Activated CD8-positive, alpha-beta memory T cell treated with anti-CD3 and anti-CD28 coated beads, Interleukin-2, amount 50 U/mL, for 24 hours (primary cell): Measurements from ENCODE around the gene ABTB1.
"Not testable (repeated sequence)": the region's sequence is repeated elsewhere in the genome, so short reads cannot be mapped to it uniquely, and the experiment has no call there.

Source experiments
- DNase-seq: peaks from one replicate; pipeline ENCODE4 v3.0.0-alpha.2; 2020; ENCODE audit errors: extremely low read depth

The ABTB1 gene

DNA sequence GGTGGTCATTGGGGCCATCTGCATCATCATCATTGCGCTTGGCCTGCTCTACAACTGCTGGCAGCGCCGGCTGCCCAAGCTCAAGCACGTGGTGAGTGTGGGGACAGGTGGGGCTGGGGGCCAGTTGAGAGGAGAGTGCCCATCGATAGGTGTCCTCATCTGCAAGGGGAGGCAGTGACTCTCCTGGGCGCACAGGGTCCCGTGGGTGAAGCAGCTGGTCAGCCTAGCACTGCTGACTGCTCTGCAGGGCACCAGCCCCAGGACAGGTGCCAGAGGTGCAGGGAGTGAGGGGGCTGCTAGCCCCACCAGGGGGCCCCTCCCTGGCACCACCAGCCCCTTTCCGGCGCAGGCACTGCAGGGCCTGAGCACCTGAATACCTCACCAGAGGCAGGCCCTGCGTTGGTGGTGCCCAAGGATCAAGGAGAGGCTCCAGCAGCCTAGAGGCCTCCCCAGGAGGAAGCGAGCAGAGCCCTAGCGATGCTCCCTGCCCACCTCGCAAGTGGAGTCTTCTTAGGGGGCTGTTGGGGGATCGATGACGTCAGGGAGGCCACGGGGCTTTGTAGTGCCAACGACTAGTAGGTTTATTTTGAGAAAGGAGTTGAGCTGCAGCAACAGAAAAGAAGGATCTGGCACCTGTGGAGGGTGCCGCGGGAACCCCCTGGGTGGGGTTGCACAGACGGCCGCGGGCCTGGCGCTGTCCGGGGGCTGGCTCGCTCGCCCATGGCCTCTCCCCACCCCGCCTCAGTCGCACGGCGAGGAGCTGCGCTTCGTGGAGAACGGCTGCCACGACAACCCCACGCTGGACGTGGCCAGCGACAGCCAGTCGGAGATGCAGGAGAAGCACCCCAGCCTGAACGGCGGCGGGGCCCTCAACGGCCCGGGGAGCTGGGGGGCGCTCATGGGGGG, 976 bp upstream of the ABTB1 start:
- no peak for DNase-seq

DNA sequence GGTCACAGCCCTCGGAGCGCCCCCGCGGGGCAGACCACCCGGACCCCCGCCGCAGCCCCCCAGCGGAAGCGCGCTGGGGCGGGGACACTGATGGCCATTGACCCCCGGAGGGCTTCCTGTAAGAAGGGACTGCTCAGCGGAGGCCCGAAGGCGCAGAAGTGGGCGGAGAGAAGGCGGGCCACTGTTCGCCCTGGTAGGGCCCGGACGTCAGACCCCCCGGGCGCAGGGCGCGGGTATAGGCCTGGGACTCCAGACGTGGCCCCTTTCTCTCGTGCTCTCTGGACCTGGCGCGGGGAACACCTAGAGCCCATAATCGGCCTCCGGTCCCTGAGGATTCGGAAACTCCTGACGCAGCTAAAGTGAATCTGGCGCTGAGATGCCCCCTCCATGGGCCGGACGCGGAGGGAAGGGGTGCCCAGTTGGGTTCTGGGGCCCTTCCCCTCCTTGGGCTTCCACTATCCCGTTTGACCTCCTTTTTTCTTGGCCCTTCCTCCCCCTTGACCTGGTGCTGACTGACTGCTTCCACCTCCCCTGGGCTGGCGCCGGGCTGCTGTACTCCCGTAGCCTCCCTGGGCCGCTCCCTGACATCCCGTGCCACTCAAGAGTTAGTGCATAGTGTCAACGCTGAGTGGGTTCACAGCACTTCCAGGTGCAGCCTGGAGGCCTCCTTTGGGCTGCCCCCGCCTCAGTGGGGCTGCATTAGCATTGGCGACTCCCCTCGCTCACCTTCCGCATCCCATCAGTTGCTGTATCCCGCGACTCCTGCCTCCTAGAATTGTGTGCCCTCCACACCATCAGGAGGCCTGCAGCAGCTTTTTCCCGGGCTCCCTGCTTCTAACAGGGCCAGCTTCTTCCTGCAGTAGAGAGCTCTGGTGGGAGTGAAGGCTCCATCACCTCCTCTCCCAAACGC, 694 bp downstream of the ABTB1 start:
- no peak for DNase-seq

DNA sequence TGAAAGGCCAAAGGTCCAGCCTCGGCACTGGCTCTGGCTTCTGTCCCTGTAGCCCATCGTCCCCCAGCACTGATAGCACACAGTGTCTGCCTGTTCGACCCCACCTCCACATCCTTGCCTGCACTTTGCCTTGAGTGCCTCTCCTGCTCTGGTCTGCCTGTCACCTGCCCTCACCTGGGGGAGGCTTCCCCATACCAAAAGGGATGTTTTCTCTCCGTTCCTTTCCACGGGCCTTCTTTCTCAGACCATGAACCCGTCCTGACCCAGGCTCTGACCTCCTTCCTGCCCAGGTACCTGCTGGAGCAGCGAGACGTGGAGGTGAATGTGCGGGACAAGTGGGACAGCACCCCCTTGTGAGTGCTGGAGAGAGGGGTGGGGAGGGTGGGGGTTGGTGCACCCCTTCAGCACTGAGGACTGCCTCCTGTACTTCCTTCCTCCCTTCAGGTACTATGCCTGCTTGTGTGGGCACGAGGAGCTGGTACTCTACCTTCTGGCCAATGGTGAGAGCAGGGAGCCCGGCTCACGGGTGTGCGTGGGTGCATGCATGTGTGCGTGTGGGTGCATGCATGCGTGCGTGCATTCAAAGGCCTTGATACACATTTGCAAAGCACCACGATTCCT, 1.5 kb downstream of the ABTB1 start:
- DNase-seq: no peak

DNA sequence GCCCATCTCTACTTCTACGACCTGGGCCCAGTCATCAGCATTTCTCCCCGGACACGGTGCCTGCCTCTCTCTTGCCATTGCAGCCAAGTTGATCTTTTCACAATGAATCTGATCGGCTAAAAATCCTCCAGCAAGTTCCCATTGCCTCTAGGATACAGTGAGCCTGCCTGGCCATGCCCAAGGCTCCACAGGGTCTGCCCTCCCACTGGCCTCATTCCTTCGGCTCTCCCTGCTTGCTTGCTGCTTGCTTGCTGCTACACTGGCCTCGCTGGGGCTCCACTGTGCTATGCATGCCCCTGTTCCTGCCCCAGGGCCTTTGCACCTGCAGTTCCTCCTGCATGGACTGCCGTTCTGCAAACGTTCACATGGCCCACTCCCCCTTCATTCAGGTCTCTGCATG, 2.0 kb downstream of the ABTB1 start:
- DNase-seq: no peak

DNA sequence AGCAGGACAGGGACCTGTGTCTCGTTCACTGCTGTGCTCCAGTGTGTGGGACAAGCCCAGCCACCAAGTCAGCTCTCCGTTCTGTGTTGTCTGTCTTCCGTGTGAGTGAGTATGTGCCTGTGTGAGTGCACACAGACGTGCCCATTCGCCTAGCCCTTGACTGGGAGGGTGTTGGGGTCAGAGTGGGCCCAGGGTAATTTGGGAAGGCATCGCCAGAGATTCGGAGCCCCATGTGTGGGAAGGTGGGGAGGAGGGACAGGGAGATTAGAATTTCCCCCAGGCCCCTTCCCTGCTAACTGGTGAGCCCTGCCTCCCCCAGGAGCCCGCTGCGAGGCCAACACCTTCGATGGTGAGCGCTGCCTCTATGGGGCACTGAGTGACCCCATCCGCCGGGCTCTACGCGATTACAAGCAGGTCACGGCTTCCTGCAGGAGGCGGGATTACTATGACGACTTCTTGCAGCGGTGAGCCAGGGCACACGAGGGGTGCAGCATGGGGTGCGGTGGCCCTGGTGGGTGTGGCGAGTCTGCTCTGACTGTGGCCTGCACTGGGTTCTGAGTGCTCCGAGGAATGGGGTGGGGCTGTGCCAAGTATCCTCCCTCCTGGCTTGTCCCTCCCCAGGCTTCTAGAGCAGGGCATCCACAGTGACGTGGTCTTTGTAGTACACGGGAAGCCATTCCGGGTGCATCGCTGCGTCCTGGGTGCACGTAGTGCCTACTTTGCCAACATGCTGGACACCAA, 3.1 kb downstream of the ABTB1 start:
- DNase-seq: no peak

DNA sequence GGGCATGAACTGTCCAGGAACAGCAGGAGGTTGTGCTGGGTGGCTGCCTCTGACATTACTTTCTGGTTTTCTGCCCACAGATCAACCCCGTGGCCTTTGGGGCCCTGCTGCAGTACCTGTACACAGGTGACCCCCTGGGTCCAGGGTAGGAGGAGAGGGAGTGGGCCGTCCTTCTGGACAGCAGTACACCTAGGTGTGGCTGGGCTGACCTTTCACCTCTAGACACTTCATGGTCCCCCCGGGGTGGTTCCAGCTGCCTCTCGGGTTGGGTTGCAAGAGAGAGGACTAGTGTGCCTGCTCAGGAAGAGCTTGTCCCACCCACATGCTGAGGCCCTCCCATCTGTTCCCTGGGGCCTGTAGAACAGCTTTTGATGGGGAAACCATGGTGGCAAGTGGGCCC, 3.7 kb downstream of the ABTB1 start:
- DNase-seq: no peak

DNA sequence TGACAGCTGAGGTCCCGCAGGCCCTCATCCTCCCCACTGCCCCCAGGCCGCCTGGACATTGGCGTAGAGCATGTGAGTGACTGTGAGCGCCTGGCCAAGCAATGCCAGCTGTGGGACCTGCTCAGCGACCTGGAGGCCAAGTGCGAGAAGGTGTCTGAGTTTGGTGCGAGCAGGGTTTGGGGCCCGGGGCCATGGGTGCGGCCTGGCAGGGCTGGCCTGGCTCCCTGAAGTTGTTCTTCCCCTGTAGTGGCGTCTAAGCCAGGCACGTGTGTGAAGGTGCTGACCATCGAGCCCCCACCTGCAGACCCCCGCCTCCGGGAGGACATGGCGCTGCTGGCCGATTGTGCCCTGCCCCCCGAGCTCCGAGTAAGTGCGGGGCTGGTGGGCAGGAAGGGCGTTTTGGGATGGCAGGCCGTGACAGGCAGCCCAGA, 4.2 kb downstream of the ABTB1 start:
- no peak for DNase-seq

DNA sequence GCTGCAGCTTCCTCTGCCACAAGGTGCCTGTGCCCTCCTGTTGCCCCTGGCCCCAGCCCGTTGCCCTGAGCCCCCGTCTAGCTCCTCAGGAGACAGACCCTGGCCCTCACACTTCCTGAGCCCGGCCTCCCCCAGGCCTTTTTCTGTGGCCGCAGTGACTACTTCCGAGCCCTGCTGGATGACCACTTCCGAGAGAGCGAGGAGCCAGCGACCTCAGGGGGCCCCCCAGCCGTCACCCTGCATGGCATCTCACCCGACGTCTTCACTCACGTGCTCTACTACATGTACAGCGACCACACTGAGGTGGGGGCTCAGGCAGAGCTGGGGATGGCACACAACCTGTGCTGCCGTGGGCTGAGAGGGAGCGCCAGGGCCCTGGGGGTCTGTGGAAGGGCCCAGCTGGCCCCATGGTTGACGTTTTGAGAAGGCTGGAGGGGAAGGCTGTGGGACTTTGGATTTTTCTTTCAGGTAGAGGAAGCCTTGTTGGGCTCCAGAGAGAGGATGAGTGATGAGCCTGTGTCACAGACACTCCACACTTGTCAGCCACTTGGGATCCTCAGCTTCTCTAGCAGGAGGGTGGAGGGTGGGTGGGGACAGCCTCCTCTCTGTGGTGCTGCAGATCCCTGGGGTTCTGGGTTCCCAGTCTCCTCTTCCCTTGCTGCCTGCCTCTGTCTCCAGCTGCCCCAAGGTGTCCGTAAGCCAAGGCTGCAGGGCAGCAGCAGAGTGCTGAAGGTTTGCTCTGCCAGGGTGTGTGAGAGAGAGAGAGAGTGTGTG, 5.0 kb downstream of the ABTB1 start:
- DNase-seq: no peak

DNA sequence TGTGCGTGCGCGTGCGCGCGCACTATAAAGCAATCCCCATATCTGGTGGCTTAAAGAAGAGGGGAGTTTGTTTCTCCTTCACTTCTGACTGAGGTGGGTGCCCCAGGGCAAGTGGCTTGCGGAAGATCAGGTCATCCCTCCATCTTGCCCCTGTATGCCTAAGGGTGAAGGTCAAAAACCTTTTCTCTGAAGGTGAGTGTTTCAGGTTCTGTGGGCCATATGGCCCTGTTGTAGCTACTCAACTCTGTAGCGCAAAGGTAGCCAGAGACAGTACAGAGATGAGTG, 5.5 kb downstream of the ABTB1 start:
- DNase-seq: no peak

DNA sequence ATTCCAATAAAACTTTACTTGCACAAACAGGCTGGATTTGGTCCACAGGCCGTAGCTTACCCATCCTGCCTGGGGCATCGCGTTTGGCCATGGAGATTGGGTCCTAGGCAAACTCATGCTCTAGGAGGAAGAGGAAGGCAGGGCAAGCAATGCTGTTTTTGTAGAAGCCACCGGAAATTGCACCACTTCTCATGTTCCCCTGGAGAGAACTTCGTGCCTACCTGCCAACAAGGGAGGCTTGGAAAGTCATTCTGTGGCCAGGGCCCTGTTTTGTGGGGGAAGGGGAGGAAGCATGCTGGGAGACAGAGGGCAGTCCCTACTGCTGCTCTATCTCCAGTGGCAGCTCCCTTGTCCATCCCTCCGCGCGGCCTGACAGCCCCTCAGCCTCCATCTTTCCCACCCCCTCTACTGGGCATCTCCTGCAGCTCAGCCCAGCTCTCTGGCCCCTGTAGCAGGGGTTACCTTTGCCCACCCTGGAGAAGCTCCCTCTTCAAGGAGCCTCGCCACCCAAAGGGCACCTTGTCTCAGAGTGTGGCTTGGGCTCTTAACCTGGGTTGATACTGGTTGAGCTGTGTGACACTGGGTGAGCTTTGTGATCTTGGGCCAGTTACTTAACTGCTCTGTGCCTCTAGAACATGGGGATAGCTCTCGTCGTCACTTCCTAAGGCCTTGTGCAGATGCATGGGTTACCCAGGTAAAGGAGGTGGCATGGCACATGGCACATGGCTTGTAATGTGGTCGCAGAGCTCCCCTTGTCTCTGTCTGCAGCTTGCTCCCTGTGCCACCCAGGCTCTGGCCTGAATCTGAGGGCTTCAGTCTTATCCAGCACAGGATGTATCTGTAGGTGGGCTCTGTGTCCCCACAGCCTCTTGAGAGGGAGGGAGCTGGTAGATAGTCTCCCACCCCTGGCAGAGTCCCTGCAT, 6.1 kb downstream of the ABTB1 start:
- no peak for DNase-seq

DNA sequence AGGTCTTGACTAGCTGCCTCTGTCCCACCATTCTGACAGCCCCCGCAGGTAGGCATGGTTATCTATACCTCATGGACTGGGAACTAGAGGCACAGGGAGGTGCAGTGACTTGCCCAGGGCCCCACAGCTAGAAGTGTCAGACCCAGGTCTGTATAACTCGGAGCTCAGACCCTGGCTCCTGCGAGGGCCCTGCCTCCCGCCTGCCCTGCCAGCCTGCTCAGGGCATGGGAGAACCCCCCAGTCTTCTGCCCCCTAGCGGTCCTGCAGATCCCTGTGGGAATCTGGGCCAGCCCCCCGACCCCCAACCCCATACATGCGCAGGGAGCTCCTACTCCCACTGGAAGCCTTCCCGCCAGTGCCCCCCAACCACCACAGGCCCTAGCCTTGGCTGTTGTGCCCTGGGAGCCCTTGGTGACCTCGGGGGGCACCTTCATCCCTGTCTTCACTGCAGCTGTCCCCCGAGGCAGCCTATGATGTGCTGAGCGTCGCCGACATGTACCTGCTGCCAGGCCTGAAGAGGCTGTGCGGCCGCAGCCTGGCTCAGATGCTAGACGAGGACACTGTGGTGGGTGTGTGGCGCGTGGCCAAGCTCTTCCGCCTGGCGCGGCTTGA, 6.9 kb downstream of the ABTB1 start:
- DNase-seq: no peak

DNA sequence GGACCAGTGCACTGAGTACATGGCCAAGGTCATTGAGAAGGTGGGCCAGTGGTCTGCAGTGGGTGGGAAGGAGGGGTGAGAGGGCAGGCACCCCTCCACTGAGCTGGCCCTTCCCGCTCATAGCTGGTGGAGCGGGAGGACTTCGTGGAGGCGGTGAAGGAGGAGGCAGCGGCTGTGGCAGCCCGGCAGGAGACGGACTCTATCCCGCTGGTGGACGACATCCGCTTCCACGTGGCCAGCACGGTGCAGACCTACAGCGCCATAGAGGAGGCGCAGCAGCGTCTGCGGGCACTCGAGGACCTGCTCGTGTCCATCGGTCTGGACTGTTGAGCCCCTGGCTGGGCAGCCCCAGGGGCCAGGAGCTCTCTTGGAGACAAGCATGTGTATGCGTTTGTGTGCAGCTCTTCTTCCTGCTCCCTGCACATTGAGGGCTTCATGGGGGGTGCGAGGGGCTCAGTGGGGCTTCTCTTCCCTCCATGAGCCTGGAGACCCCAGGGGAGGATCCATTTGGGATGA, 7.5 kb downstream of the ABTB1 start:
- no peak for DNase-seq

DNA sequence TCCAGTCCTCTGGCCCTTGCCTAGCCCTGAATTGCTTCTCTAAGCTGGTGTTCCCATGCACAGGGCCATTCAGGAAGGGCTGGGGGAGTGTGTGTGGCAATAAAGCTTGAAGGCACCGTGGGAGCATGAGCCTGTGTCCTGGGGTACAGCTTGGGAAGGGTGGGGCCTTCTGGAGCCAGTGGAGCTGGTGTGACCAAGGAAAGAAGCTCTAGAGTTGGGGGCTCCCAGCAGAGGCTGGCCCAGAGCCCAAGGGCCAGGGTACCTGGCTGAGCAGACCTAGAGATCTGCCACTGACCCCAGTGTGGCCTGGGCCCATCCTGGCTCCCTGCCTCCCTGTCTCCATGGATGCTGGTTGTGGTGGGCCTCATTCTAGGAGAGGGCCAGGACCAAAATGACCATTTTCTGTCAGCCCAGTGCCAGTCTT, 8.1 kb downstream of the ABTB1 start:
- DNase-seq: no peak

DNA sequence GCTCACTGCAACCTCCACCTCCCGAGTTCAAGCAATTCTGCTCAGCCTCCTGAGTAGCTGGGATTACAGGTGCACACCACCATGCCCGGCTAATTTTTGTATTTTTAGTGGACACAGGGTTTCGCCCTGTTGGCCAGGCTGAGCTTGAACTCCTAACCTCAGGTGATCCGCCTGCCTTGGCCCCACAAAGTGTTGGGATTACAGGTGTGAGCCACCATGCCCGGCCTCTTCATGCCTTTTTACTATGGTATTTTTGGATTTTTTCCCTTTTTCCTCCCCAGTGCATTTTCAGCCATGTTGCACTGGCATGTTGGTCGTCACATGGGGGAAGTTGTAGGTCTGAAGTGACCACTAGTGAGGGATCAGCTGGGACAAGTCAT, 9.4 kb downstream of the ABTB1 start:
- DNase-seq: not testable (repeated sequence)

DNA sequence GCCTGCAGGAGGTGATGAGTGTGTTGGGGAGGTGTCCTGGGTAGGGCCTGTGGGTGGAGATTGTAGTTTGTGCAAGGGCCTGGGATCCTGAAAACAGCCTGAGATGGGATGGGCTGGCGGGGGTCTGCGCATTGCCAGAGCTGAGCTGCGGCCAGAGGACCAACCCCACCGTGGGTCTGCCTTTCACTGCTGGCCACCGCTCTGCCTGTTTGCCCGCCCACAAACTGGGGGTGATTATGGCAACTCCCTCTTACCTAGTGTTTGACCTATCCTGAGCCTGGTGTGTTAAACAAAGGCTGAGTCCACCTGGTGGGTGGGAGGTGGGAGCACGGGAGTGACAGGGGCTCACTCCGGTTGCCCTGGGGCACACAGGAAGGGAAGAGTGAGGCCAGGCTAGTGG, 9.8 kb downstream of the ABTB1 start:
- DNase-seq: no peak

DNA sequence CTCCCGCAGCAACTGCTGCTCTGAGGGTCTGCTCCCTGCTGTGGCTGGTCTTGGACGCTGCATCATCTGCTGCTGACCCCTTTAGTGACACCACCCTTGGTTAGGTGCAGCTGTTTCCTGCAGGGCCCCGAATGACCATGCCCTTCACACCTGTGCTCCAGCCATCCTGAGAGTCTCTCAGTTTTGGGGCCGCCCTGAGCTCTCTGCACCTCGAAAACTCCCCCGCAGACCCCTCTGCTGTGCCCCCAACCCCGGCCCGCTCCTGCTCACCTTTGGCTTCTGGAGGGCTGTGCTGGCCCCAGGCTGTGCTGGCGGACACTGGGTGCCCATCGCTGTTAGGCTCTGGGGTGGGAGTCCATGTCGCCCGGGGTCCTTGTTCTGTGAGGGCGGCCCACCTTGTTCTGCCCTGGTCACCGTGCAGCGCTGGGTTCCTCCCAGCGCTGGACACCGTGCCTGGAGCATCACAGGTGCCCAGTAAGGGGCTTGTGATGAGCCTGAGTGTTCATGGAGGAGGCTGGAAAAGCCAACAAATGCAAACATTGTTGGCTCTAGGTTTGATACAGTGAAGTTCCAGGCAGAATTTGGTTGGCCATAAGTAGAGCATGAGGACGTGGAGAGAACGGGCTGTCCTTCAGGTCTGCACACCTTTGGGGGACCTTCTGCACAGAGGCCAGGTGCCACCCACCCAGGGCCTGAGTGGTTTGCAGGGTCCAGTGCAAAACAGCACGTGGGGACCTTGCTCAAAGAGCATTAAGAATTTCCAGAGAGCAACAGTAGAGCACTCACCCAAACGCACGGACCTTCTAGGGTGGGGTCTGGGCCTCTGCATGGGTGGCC, 12.3 kb downstream of the ABTB1 start:
- no peak for DNase-seq

DNA sequence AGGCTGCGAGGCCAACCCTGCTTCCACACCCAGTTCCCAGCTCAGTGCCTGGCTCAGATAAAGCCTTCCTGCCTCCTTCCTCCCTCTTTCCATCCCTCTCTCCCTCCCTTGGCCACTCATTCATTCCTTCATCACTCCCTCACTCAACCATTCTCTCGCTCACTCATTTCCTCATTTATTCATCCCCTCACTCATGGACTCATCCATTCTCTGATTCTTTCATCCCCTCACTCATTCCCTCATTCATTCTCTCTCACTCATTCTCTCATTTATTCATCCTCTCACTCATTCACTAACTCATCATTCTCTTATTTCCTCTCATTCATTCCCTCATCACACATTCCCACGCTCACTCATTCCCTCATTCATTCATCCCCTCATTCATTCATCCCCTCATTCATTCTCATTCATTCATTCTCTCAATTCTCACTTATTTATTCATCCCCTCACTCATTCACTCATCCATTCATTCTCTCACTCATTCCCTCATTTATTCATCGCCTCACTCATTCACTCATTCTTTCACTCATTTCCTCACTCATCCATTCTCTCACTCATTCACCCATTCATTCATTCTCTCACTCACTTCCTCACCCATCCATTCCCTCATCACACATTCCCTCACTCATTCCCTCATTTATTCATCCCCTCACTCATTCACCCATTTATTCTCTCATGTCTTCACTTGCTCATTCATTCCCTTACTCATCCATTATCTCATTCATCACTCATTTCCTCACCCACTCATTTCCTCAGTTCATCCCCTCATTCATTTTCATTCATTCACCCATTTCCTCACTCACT, 13.2 kb downstream of the ABTB1 start:
- no peak for DNase-seq

DNA sequence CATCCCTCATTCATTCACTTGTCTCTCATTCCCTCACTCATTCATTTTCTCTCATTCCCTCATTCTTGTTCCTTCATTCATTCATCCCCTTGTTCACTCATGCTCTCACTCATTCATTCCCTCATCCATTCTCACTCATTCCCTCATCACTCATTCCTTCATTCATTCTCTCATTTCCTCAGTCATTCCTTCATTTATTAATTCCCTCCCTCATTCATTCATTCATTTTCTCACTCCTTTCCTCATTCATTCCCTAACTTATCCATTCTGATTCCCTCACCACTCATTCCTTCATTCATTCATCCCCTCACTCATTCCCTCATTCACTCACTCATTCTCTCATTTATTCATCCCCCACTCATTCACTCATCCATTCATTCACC, 13.8 kb downstream of the ABTB1 start:
- DNase-seq: no peak
